ENCODE measurements around the gene KIAA0513. TPM values are rescaled to one million over a fixed set of nuclear protein-coding genes. Genes with fewer than 3 reads are reported as not detected.
"Not testable (repeated sequence)": the region's sequence is repeated elsewhere in the genome, so short reads cannot be mapped to it uniquely, and the experiment has no call there.

KIAA0513 gene
- total RNA-seq, 4 donors from 2014 or later = 6.2 to 8.4 (median 7.5) TPM

- H3K4me1 ChIP-seq = peaks cover 6 to 11% of the 10 kb centered on the region in 2 donors
- no peak for DNase-seq
- no peak overlapping the region for H3K4me3 ChIP-seq (replicated peaks in 1 of 3)
- H3K27me3 ChIP-seq = no peaks in the 10 kb centered on the region
- H3K27ac ChIP-seq = no peak overlapping the region
- no peaks in the 10 kb centered on the region for H3K36me3 ChIP-seq
- no peaks in the 10 kb centered on the region for H3K9me3 ChIP-seq
- intact Hi-C loops (cut with DNase I) = no loop called here
- 90 to 93% methylated on average over 15 to 17 of the region's 17 CpGs for WGBS, 2 donors
- TF ChIP-seq, protein P1, sequence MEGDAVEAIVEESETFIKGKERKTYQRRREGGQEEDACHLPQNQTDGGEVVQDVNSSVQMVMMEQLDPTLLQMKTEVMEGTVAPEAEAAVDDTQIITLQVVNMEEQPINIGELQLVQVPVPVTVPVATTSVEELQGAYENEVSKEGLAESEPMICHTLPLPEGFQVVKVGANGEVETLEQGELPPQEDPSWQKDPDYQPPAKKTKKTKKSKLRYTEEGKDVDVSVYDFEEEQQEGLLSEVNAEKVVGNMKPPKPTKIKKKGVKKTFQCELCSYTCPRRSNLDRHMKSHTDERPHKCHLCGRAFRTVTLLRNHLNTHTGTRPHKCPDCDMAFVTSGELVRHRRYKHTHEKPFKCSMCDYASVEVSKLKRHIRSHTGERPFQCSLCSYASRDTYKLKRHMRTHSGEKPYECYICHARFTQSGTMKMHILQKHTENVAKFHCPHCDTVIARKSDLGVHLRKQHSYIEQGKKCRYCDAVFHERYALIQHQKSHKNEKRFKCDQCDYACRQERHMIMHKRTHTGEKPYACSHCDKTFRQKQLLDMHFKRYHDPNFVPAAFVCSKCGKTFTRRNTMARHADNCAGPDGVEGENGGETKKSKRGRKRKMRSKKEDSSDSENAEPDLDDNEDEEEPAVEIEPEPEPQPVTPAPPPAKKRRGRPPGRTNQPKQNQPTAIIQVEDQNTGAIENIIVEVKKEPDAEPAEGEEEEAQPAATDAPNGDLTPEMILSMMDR (IDR thresholded peaks at IDR 0.05) = no peak
- no peak for TF ChIP-seq POLR2A (IDR thresholded peaks at IDR 0.05)
Measured at GRCh38 chr16:85048921-85049562, 21.4 kb downstream of the KIAA0513 start.

- Histone ChIP-seq H3K9me3 (no peaks in the 10 kb centered on the region), H3K27ac (no peak overlapping the region), H3K36me3 (no peaks in the 10 kb centered on the region), H3K4me3 (replicated peaks in 1 of 3) (no peak overlapping the region), H3K4me1 (peaks cover 6 to 11% of the 10 kb centered on the region in 2 donors), H3K27me3 (no peaks in the 10 kb centered on the region)
- TF ChIP-seq POLR2A (IDR thresholded peaks at IDR 0.05) = no peak
- TF ChIP-seq, protein P1 (IDR thresholded peaks at IDR 0.05) = no peak
- no peak for DNase-seq
- intact Hi-C loops (cut with DNase I) = no loop called here
- WGBS, 2 donors = 89 to 92% methylated on average over 15 of the region's 15 CpGs
Measured at GRCh38 chr16:85049706-85050305, 22.2 kb downstream of the KIAA0513 start.

DNA sequence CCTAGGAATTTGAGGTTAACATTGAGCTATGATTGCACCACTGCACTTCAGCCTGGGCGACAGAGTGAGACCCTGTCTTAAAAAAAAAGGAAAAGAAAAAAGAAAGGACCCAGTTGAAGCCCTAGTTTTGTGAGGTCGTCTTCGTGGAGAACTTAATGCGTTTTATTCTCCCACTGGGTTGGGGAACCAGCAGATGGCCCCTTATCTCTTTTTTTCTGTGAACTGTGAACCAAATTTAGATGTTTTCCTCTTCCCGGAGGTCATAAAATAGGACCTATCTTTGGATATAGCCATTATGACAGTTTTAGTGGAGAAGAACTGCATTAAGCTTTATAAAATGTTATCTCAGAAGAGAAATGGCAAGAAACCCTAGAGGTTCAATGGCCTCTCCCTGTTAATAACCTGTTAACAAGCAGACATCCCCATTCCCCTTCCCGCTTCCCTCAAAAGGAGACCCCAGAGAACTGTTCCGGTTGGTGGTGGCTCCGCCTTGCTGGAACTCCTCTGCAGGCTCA lies 23.5 kb downstream of the KIAA0513 start:
- Histone ChIP-seq H3K9me3 (no peaks in the 10 kb centered on the region), H3K27ac (no peak overlapping the region), H3K36me3 (no peaks in the 10 kb centered on the region), H3K4me3 (replicated peaks in 1 of 3) (no peak overlapping the region), H3K27me3 (no peaks in the 10 kb centered on the region), H3K4me1 (peaks cover 6 to 16% of the 10 kb centered on the region in 2 donors)
- WGBS, 2 donors = 78 to 88% methylated on average over 8 of the region's 8 CpGs
- intact Hi-C loops (cut with DNase I) = no loop called here
- no peak for TF ChIP-seq POLR2A (IDR thresholded peaks at IDR 0.05)
- DNase-seq = no peak

DNA sequence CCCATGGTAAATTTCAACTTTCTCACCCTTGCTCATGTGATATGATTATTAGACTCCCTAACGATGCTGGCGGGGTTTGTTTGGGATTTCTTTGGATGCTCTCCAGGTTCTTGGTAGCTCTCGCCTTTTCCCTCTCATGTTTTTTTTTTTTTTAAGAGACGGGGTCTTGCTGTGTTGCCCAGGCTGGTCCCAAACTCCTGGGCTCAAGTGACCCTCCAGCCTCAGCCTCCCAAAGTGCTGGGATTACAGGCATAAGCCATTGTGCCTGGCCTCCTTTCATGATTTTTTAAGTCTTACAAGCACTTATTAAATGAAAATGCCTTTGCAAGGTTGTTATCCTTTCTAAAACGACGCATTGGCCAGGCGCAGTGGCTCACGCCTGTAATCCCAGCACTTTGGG lies 24.1 kb downstream of the KIAA0513 start:
- no peak for DNase-seq
- H3K27me3 ChIP-seq = no peaks in the 10 kb centered on the region
- intact Hi-C loops (cut with DNase I) = no loop called here
- H3K9me3 ChIP-seq = no peaks in the 10 kb centered on the region
- no peaks in the 10 kb centered on the region for H3K36me3 ChIP-seq
- no peak for TF ChIP-seq POLR2A (IDR thresholded peaks at IDR 0.05)
- TF ChIP-seq, protein P1 (IDR thresholded peaks at IDR 0.05) = no peak
- peaks cover 5 to 18% of the 10 kb centered on the region in 2 donors for H3K4me1 ChIP-seq
- 91 to 93% methylated on average over 8 of the region's 8 CpGs for WGBS, 2 donors
- no peak overlapping the region for H3K27ac ChIP-seq
- no peak overlapping the region for H3K4me3 ChIP-seq (replicated peaks in 1 of 3)

DNA sequence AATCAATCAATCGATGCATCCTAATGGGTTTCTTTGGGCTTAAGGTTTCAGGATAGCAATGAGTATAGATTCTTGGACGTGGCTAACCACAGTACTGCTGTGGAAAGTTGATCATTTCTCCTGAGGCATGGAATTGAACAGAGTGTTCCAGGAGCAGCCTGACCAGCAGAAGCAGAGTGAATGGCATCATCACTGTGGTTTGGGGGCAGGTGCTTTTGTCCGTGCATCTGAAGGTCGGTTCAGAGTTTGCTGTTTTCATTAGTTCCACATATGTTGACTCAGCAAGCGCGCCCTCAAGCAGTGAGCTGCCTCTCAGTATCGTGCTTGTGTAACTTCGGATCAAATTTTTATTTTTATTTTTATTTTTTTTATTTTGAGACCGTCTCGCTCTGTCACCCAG lies 24.9 kb downstream of the KIAA0513 start:
- no peak overlapping the region for H3K27ac ChIP-seq
- TF ChIP-seq POLR2A (IDR thresholded peaks at IDR 0.05) = no peak
- TF ChIP-seq, protein P1 (IDR thresholded peaks at IDR 0.05) = no peak
- no peaks in the 10 kb centered on the region for H3K9me3 ChIP-seq
- H3K27me3 ChIP-seq = no peaks in the 10 kb centered on the region
- no peak overlapping the region for H3K4me3 ChIP-seq (replicated peaks in 1 of 3)
- 91 to 92% methylated on average over 10 of the region's 10 CpGs for WGBS, 2 donors
- H3K36me3 ChIP-seq = no peaks in the 10 kb centered on the region
- DNase-seq = no peak
- intact Hi-C loops (cut with DNase I) = no loop called here
- H3K4me1 ChIP-seq = peaks cover 3 to 14% of the 10 kb centered on the region in 2 donors

GRCh38 chr16:85054321-85054720 lies 26.7 kb downstream of the KIAA0513 start:
- H3K4me3 ChIP-seq (replicated peaks in 1 of 3); H3K36me3 ChIP-seq; DNase-seq; H3K27ac ChIP-seq; H3K27me3 ChIP-seq; H3K9me3 ChIP-seq; intact Hi-C loops (cut with DNase I): not testable (repeated sequence)
- peaks cover 8 to 20% of the 10 kb centered on the region in 2 donors for H3K4me1 ChIP-seq
- WGBS, 2 donors = 81 to 98% methylated on average over 3 of the region's 3 CpGs

Data from thyroid gland (tissue), 4 donors.